DOHH2 (cell line): ENCODE results near the gene GPR89B.
"Not testable (repeated sequence)": the region's sequence is repeated elsewhere in the genome, so short reads cannot be mapped to it uniquely, and the experiment has no call there.

ENCODE experiments used
- CTCF ChIP-seq: fragments of 200-600 bp; sonication (generic); IDR thresholded peaks from one replicate; pipeline ENCODE4 v1.5.1; 2014; ENCODE audit warnings: antibody characterized with exemption, mild to moderate bottlenecking, low read depth, low read length; ENCODE audit not compliant: poor library complexity, severe bottlenecking
- EZH2phosphoT487 ChIP-seq: fragments of 200-600 bp; sonication (generic); IDR thresholded peaks from 2 replicates; pipeline ENCODE4 v1.6.1; 2017; ENCODE audit warnings: borderline replicate concordance, mild to moderate bottlenecking, antibody characterized with exemption, low read length, moderate library complexity, mixed read lengths

GRCh38 chr1:147978896-147979651 lies 50.9 kb downstream of the GPR89B start:
- TF ChIP-seq EZH2phosphoT487, CTCF: not testable (repeated sequence)
